SK-N-SH treated with all-trans-retinoic acid at 6 μM for 48 hours (cell line): ENCODE results near the gene DAGLB.

Source experiments
- ARNTL ChIP-seq: fragments of 450-650 bp; formaldehyde crosslinking; IDR thresholded peaks from 2 replicates; pipeline ENCODE4 v1.5.0; 2020; ENCODE audit warnings: low read depth, mild to moderate bottlenecking, moderate library complexity, borderline replicate concordance
- BACH2 ChIP-seq: fragments of 250-450 bp; sonication (Bioruptor Pico); IDR thresholded peaks from 2 replicates; pipeline ENCODE4 v1.9.0; 2021; ENCODE audit warnings: mild to moderate bottlenecking, borderline replicate concordance
- RARB ChIP-seq: fragments of 250-450 bp; sonication (Bioruptor Pico); IDR thresholded peaks from 2 replicates; pipeline ENCODE4 v1.8.0; 2021; ENCODE audit warnings: mild to moderate bottlenecking, moderate library complexity
- ZFP30 ChIP-seq: fragments of 450-650 bp; formaldehyde crosslinking; IDR thresholded peaks from 2 replicates; pipeline ENCODE4 v1.5.0; 2022; ENCODE audit warnings: mild to moderate bottlenecking, moderate library complexity
- ZNF70 ChIP-seq: fragments of 450-650 bp; formaldehyde crosslinking; IDR thresholded peaks from 2 replicates; pipeline ENCODE4 v1.5.0; 2020; ENCODE audit warnings: mild to moderate bottlenecking, moderate library complexity
- TF ChIP-seq, protein P1 (sequence below): fragments of 250-450 bp; sonication (Bioruptor Pico); IDR thresholded peaks from 2 replicates; pipeline ENCODE4 v1.5.1; 2020; ENCODE audit warnings: low read depth, mild to moderate bottlenecking, moderate library complexity
- TF ChIP-seq, protein P2 (sequence below): fragments of 250-450 bp; sonication (Bioruptor Pico); IDR thresholded peaks from 2 replicates; pipeline ENCODE4 v1.5.0; 2020; ENCODE audit warnings: mild to moderate bottlenecking, moderate library complexity

DNA sequence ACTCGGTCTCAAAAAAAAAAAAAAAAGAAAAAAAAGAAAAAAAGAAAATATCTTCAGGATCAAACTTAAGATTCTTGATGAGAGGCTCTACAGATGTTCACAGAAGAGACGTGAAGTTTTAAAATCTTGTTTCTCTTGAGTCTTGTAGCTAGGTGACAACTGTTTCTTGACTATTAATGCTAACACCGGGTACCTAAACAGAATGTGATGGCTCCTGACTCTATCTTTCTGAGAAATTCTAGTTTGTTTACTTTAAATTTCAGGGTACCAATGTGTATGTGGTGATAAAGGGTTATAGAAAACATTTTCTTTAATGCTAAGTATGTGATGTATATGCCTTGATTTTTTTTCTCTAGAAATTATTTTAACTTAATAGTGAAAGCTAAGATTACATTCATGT is 61.0 kb downstream of the DAGLB start:
- no peak for TF ChIP-seq BACH2
- no peak for TF ChIP-seq ZFP30
- no peak for TF ChIP-seq ARNTL (CRISPR knock-in tag)
- no peak for TF ChIP-seq RARB
- TF ChIP-seq ZNF70 (CRISPR knock-in tag), result no peak
- TF ChIP-seq, protein P1, sequence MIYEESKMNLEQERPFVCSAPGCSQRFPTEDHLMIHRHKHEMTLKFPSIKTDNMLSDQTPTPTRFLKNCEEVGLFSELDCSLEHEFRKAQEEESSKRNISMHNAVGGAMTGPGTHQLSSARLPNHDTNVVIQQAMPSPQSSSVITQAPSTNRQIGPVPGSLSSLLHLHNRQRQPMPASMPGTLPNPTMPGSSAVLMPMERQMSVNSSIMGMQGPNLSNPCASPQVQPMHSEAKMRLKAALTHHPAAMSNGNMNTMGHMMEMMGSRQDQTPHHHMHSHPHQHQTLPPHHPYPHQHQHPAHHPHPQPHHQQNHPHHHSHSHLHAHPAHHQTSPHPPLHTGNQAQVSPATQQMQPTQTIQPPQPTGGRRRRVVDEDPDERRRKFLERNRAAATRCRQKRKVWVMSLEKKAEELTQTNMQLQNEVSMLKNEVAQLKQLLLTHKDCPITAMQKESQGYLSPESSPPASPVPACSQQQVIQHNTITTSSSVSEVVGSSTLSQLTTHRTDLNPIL (CRISPR knock-in tag), result no peak
- TF ChIP-seq, protein P2, sequence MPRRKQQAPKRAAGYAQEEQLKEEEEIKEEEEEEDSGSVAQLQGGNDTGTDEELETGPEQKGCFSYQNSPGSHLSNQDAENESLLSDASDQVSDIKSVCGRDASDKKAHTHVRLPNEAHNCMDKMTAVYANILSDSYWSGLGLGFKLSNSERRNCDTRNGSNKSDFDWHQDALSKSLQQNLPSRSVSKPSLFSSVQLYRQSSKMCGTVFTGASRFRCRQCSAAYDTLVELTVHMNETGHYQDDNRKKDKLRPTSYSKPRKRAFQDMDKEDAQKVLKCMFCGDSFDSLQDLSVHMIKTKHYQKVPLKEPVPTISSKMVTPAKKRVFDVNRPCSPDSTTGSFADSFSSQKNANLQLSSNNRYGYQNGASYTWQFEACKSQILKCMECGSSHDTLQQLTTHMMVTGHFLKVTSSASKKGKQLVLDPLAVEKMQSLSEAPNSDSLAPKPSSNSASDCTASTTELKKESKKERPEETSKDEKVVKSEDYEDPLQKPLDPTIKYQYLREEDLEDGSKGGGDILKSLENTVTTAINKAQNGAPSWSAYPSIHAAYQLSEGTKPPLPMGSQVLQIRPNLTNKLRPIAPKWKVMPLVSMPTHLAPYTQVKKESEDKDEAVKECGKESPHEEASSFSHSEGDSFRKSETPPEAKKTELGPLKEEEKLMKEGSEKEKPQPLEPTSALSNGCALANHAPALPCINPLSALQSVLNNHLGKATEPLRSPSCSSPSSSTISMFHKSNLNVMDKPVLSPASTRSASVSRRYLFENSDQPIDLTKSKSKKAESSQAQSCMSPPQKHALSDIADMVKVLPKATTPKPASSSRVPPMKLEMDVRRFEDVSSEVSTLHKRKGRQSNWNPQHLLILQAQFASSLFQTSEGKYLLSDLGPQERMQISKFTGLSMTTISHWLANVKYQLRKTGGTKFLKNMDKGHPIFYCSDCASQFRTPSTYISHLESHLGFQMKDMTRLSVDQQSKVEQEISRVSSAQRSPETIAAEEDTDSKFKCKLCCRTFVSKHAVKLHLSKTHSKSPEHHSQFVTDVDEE, result no peak
